ENCODE data around the gene MYLK4. TPM values are rescaled to one million over a fixed set of nuclear protein-coding genes. Genes with fewer than 3 reads are reported as not detected.

The MYLK4 gene
- total and polyA plus RNA-seq, 8 donors = 0.12 to 1.3 (median 0.43) TPM; not detected in 3

DNA sequence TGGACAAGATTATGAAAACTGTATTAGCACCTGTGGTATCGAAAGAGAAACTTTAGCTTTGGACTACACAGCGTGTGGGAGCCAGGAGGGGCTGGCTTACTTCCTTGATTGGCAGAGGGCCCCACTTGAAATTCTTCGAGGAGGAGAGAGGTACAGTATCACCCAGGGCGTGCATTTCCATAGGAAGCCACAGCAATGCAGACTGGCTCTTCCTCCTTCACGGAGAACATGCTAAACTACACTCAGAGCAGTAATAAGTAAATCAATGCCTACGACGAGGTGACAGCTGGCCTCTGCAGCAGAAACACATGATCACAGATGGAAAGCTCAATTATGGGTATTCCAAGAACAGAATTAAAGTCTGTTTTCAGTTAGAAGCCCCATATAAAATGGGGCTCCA, 44.2 kb downstream of the MYLK4 start:
- Histone ChIP-seq H3K4me3 (no peak overlapping the region), H3K9me3 (peaks cover 0 to 21% (median 11%) of the 10 kb centered on the region in 4 donors), H3K27me3 (no peaks in the 10 kb centered on the region), H3K36me3 (no peaks in the 10 kb centered on the region), H3K4me1 (no peaks in the 10 kb centered on the region), H3K27ac (no peak overlapping the region)
- WGBS, 5 donors = 54 to 72% (median 63%) methylated on average over 7 of the region's 7 CpGs
- intact Hi-C loops (cut with DNase I; ENCODE audit: low total_unique reads) = no loop called here
- TF ChIP-seq, protein P1, sequence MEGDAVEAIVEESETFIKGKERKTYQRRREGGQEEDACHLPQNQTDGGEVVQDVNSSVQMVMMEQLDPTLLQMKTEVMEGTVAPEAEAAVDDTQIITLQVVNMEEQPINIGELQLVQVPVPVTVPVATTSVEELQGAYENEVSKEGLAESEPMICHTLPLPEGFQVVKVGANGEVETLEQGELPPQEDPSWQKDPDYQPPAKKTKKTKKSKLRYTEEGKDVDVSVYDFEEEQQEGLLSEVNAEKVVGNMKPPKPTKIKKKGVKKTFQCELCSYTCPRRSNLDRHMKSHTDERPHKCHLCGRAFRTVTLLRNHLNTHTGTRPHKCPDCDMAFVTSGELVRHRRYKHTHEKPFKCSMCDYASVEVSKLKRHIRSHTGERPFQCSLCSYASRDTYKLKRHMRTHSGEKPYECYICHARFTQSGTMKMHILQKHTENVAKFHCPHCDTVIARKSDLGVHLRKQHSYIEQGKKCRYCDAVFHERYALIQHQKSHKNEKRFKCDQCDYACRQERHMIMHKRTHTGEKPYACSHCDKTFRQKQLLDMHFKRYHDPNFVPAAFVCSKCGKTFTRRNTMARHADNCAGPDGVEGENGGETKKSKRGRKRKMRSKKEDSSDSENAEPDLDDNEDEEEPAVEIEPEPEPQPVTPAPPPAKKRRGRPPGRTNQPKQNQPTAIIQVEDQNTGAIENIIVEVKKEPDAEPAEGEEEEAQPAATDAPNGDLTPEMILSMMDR (IDR thresholded peaks at IDR 0.05) = no peak
- no peak for TF ChIP-seq POLR2A (IDR thresholded peaks at IDR 0.05)
- no peak for TF ChIP-seq EP300 (IDR thresholded peaks at IDR 0.05)
- TF ChIP-seq POLR2AphosphoS5 (IDR thresholded peaks at IDR 0.05) = no peak
- DNase-seq = no peak

- TF ChIP-seq POLR2AphosphoS5 (IDR thresholded peaks at IDR 0.05) (no peak), POLR2A (IDR thresholded peaks at IDR 0.05) (no peak), EP300 (IDR thresholded peaks at IDR 0.05) (no peak)
- TF ChIP-seq, protein P1 (IDR thresholded peaks at IDR 0.05) = no peak
- no peaks in the 10 kb centered on the region for H3K36me3 ChIP-seq
- H3K27me3 ChIP-seq = no peaks in the 10 kb centered on the region
- no peak for DNase-seq
- intact Hi-C loops (cut with DNase I; ENCODE audit: low total_unique reads) = no loop called here
- no peak overlapping the region for H3K4me3 ChIP-seq
- no peak overlapping the region for H3K27ac ChIP-seq
- 65 to 76% (median 72%) methylated on average over 2 of the region's 2 CpGs for WGBS, 5 donors
- H3K4me1 ChIP-seq = no peaks in the 10 kb centered on the region
- H3K9me3 ChIP-seq = peaks cover 0 to 8% (median 2%) of the 10 kb centered on the region in 4 donors
Measured at GRCh38 chr6:2705256-2705655, 45.5 kb downstream of the MYLK4 start.

DNA sequence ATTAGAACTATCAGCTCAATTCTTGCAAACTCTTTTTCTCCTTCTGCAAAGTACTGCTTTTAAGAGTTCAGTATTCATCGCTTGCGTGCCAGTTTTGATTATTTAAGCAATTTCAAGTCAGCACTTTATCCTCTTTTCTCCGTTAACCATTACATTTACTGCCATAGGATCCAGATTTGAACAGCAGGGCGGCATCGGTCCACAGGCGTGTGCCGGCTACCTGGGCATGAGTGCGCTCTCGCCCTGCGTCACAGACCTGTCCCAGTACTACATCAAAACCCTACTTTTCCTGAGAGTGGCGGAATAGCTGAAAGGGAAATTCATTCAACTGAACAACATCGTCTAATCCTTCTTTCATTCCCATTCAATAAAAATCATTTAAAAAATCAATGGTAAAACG, 53.4 kb downstream of the MYLK4 start:
- intact Hi-C loops (cut with DNase I; ENCODE audit: low total_unique reads) = no loop called here
- WGBS, 5 donors = 83 to 88% (median 86%) methylated on average over 13 of the region's 13 CpGs
- Histone ChIP-seq H3K4me1 (no peaks in the 10 kb centered on the region), H3K36me3 (no peaks in the 10 kb centered on the region), H3K4me3 (no peak overlapping the region), H3K27me3 (no peaks in the 10 kb centered on the region), H3K27ac (no peak overlapping the region), H3K9me3 (no peaks in the 10 kb centered on the region)
- TF ChIP-seq EP300 (IDR thresholded peaks at IDR 0.05) (no peak), POLR2AphosphoS5 (IDR thresholded peaks at IDR 0.05) (no peak), POLR2A (IDR thresholded peaks at IDR 0.05) (no peak)
- TF ChIP-seq, protein P1 (IDR thresholded peaks at IDR 0.05) = no peak
- DNase-seq = no peak

- H3K4me3 ChIP-seq = no peak overlapping the region
- H3K9me3 ChIP-seq = no peaks in the 10 kb centered on the region
- H3K27me3 ChIP-seq = no peaks in the 10 kb centered on the region
- DNase-seq = peak in 1 of 2 donors; percentile 61
- no peak overlapping the region for H3K27ac ChIP-seq
- no peaks in the 10 kb centered on the region for H3K36me3 ChIP-seq
- 41 to 57% (median 50%) methylated on average over 5 of the region's 5 CpGs for WGBS, 5 donors
- intact Hi-C loops (cut with DNase I; ENCODE audit: low total_unique reads) = no loop called here
- H3K4me1 ChIP-seq = no peaks in the 10 kb centered on the region
- TF ChIP-seq EP300 (IDR thresholded peaks at IDR 0.05) = no peak
- TF ChIP-seq, protein P1 (IDR thresholded peaks at IDR 0.05) = peak in 2 of 7 experiments; percentile 9 to 10
- TF ChIP-seq POLR2A (IDR thresholded peaks at IDR 0.05) = no peak
Measured at GRCh38 chr6:2695454-2696095, 55.1 kb downstream of the MYLK4 start.
